HG03571 (cell line): ENCODE measurements around the gene DIP2C.

Experiments
- ATAC-seq: cut with Tn5 transposase; IDR thresholded peaks from one replicate; pipeline ENCODE4 v1.9.1; 2021; ENCODE audit not compliant: unreplicated experiment

Gene DIP2C

GRCh38 chr10:580778-581177, 108.7 kb downstream of the DIP2C start:
- no peak for ATAC-seq

DNA sequence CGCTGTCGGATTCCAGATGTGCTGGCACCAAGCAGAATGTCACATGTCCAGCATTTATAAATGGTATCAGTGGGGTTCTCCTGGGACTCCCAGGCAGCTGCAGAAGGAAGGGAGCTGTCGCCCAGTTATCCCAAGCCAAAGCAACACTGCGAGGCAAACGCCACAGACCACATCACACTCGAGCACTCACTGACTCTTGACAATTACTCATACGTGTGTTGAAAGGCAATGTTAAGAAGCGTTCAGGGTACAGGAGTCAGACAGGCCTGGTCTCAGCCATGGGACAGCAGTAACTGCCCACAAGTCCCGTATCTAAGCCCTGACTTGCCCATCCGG, 113.4 kb downstream of the DIP2C start:
- ATAC-seq: no peak

DNA sequence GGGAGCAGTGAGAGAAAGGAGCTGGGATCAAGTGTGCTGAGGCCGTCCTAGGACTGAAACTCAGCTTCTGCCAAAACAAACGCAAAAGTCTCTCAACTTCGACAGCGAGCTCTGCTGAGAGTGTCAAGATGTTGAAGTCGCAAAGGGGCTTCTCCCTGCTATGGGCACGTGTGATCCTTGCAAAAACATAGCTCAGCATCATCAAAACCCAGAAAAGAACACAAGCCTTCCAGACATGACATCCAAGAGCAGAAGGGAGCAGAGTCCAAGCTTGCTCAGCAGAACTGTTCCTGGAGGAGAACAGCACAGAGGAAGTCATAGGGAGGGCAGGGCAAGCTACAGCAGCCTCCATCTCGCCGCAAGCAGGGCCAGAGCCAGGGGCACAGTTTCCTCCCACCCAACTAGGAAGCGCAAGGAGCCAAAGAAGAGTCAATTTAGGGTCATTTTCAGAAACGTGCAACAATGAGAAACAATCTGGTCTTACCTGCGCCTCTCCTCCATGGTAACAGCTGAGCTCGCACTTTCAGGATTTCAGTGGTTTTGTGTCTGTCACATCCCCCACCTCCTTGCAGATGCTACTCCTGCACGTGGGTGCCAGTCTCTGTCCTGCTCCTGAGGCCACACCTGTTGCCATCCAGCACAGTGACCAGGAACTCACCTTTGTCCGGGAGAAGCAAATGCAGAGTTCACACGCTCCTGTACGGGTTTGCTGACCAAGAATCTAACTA, 113.9 kb downstream of the DIP2C start:
- ATAC-seq: no peak

DNA sequence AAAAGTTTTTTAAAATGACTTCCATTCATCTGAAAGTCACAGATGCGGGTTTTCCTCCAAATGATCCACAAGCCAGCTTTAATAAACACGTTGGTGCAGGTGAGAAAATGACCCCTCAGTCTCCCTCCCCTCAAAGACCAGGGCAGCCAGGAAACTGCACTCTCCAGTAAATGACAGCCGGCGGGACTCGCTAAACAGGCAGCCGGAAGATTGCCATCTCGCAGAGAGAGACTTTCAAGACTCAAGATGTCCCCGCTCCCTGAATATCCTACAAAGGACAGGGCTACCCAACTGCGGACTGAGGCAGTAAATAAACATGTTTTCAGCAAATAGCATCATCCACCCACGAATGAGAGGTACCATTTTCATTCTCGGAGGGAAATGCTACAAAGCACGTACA, 116.8 kb downstream of the DIP2C start:
- no peak for ATAC-seq

DNA sequence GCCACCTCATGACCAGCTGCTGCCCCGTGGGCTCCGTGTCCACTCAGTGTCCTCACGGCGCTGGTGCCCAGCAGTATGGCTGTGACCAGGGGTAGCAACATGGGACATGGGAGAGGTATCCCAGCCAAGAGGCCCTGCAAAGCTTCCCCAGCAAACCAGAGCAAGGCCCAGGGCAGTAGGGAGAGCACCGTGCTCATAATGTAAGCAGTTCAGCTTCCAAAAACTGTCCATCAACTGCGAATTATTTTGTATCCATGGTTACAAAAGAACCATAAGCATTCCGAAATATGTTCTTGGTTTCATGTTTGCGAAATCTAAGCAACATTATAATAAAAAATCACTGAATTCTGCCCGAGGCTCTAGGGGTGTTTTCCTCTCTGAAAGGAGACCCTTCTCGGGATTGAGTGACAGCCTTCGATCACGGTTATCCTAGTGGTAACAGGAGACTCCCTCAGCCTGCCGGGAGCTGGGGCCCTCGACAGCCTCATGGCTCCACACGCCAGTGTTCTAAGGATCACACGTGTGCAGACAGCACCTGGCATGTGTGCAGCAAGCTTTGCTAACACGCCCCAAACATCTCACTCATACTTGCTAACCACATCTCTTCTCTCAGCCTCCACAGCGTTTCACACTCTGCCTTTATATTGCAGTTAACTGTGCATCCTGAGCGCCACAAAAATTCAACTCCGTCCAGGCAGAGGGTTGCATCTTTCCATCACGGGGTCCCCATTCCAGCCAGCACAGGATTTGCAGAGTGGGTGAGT, 117.6 kb downstream of the DIP2C start:
- no peak for ATAC-seq

DNA sequence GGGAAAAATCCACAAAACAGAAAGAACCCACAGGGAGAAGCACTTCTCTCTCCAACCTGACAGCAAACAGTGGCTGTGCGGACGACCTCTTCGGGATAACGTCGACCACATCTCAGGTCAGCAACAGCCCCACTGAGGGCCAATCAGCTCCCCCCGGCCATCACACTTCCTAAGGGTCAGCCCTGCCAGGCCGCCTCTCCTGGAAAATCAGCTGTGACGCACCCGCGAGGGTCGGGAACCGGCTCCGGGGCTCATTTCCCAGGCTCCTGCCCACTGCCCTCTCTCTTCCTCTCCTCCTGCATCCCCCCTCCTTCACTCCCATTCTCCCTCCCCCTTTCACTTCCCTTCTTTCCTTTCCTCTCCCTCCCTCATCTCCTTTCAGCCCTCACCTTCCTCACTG, 118.3 kb downstream of the DIP2C start:
- no peak for ATAC-seq

- ATAC-seq: no peak
These were observed 118.8 kb downstream of the DIP2C start for GRCh38 chr10:570628-571163.

DNA sequence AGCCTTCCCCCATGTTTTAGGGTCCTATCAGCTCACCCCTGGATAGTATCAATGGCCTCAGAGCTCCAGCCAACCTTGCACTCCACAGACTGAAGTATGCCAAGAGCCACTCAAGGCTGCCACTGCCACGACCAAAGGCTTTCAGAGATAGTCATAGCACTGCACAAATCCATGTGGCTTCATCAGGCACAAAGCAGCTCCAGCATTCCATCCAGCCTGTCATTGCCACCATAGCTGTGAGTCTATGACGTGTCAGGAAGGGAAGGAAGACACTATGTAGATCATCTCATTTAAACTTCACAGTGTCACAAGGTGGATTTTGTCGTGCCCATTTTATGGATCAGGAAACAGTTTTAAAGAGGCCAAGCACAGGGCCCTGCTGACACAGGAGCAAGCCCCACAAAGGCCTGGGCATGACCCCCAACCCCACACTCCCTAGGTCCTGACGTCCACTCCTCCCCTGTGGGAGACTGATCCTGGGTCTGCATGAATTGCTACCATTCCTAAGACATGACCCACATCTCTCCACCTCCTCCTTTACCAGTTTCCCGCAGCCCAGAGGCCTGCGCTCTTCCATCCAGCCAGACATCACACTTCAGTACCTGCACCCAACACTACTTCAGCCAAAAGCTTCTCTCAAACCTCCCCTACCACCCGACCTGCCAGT, 119.4 kb downstream of the DIP2C start:
- ATAC-seq: no peak

- ATAC-seq: no peak
These were observed 120.6 kb downstream of the DIP2C start for GRCh38 chr10:568848-569247.

- no peak for ATAC-seq
These were observed 121.6 kb downstream of the DIP2C start for GRCh38 chr10:567869-568268.

- ATAC-seq: no peak
These were observed 123.1 kb downstream of the DIP2C start for GRCh38 chr10:566241-566885.

DNA sequence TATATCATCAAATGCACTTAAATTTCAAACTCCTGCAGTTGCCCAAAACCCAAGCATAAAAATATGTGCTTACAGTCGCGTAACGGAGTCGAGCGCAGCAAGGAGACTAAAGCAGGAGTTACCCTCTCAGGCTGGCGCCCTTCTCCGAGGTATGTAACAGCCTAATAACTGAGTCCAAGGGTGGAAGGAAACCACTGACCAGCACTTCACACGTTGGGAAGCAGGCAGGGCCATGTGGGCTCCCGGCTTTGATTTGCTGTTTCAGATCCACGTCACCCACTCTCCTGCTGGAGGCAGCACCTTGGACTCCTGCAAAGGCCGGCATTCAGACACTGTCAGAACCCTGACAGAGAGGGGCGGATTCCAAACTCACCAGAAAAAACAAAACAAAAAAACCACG, 123.8 kb downstream of the DIP2C start:
- no peak for ATAC-seq

- ATAC-seq: no peak
These were observed 124.3 kb downstream of the DIP2C start for GRCh38 chr10:565146-565545.

GRCh38 chr10:563827-564226, 125.6 kb downstream of the DIP2C start:
- ATAC-seq: no peak

GRCh38 chr10:562142-562541, 127.3 kb downstream of the DIP2C start:
- no peak for ATAC-seq

DNA sequence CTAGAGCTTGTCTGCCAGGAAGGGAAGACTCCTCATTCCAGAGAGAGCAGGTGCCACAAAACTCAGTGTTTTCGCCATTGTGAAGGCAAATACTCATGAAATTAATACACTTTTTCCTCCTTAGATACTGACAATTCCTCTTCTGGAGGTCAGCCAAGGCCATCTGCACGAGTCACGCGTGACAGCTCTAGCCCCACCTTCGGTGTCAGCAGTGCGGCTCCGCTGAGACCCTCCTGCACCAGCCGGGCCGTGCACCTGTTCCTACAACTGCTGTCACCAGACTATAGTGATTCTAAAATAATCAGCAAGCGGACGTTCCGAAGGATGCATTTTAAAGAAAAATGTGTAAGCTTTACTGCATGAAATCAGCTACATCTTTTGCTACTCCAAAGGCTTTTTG, 127.7 kb downstream of the DIP2C start:
- no peak for ATAC-seq

GRCh38 chr10:560314-560992, 129.0 kb downstream of the DIP2C start:
- ATAC-seq: no peak

GRCh38 chr10:559767-560047, 129.8 kb downstream of the DIP2C start:
- no peak for ATAC-seq

DNA sequence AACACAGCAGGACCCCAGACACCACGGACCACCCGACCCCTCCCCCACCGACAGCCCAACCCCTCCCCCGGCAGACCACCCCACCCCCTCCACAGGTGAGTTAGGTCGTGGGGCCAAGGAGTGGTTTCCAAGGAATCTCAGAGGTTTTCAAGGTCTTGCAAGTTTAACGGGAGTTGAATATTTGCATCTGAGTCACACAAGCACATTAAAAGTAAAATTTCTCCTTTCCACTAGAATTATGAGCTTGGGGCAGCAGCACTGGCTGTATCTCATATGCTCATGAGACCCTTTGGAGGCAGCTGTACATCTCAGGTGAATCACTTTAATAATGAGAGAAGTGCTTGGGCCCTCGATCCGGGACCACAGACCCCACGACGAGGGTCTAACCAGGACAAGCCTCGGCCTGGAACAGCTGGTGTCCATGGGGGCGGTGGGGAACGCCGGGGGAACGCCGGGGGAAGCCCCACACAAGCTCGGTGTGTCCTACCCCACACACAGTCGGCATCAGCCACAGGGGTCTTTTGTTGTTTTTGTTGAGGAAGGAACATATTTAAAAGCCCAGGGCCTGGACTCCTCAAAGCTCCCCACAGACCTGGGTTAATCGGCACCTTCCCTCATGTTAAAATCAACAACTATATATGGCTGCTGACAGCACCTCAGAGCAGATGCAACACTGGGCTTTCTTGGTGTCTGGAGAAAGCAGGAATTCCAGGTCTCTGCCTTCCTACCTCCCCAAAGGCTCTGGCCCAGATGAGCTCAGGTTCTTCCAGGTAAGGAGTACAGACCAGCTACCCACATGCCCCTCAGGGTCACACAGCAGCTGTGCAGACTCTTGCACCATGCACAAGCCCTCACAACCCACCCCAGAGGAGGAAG, 130.3 kb downstream of the DIP2C start:
- ATAC-seq: no peak

DNA sequence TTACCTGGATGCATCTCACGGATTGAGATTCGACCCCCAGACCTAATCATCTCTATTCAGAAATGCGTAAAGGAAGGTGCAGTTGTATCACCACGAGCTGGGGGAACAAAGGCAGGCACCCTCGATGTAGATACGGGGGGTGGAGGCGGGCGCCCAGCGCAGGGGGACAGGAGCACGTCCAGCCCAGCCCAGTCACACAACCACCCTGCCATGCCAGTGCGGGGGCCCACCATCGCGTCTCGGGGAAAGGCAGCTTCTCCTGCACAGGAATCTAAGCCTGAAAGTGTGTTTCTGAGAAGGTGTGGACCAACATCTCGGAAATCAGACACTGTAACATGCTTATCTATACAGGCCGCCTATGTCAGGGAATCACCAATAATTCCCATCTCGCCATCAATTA, 131.1 kb downstream of the DIP2C start:
- no peak for ATAC-seq
